Brain microvascular endothelial cell (primary cell): Measurements from ENCODE around the gene MANSC4.

Experiments used
- DNase-seq: peaks from one replicate; pipeline ENCODE4 v3.0.0-alpha.2; 2020
- H3K27ac ChIP-seq: fragments of 250-450 bp; sonication (Bioruptor Pico); 2 replicates; pipeline ENCODE4 v1.5.1; 2020; ENCODE audit warnings: mild to moderate bottlenecking, moderate library complexity
- H3K27me3 ChIP-seq: fragments of 250-450 bp; sonication (Bioruptor Pico); replicated peaks from 2 replicates; pipeline ENCODE4 v1.5.1; 2020; ENCODE audit warnings: mild to moderate bottlenecking
- H3K36me3 ChIP-seq: fragments of 250-450 bp; sonication (Bioruptor Pico); replicated peaks from 2 replicates; pipeline ENCODE4 v1.5.1; 2020; ENCODE audit warnings: mild to moderate bottlenecking
- H3K4me3 ChIP-seq: 2 replicates; pipeline ENCODE4 v1.5.1; 2011; ENCODE audit warnings: low read depth, mild to moderate bottlenecking, control low read depth, low read length, moderate library complexity
- CTCF ChIP-seq: IDR thresholded peaks from 2 replicates; pipeline ENCODE4 v1.5.1; 2011; ENCODE audit warnings: low read depth, mild to moderate bottlenecking, moderate library complexity, low read length, control low read depth, inconsistent platforms; ENCODE audit errors: missing control alignments
- in situ Hi-C: cut with HindIII; loops from 2 replicates; pipeline ENCODE4 v1.10.0; 2017; ENCODE audit warnings: low sequenced_read_pairs, low pct_ligation_motif_present

Gene MANSC4

GRCh38 chr12:27806259-27806658 is 26.2 kb upstream of the MANSC4 start:
- TF ChIP-seq CTCF, result no peak
- Histone ChIP-seq H3K36me3 (no peaks in the 10 kb centered on the region), H3K27me3 (no peaks in the 10 kb centered on the region), H3K4me3 (no peak overlapping the region), H3K27ac (no peak overlapping the region)
- in situ Hi-C loops, result no loop called here
- no peak for DNase-seq

GRCh38 chr12:27805238-27805637 is 25.2 kb upstream of the MANSC4 start:
- Histone ChIP-seq H3K27ac (no peak overlapping the region), H3K27me3 (no peaks in the 10 kb centered on the region), H3K4me3 (no peak overlapping the region), H3K36me3 (no peaks in the 10 kb centered on the region)
- in situ Hi-C loops, result no loop called here
- DNase-seq, result no peak
- TF ChIP-seq CTCF, result no peak

GRCh38 chr12:27802936-27803335 is 22.9 kb upstream of the MANSC4 start:
- no peak overlapping the region for H3K27ac ChIP-seq
- no peak overlapping the region for H3K4me3 ChIP-seq
- in situ Hi-C loops, result no loop called here
- no peaks in the 10 kb centered on the region for H3K27me3 ChIP-seq
- peaks cover 11% of the 10 kb centered on the region for H3K36me3 ChIP-seq
- no peak for TF ChIP-seq CTCF
- DNase-seq, result no peak

GRCh38 chr12:27802511-27802910 is 22.5 kb upstream of the MANSC4 start:
- H3K4me3 ChIP-seq, result no peak overlapping the region
- in situ Hi-C loops, result no loop called here
- no peaks in the 10 kb centered on the region for H3K27me3 ChIP-seq
- H3K27ac ChIP-seq, result no peak overlapping the region
- no peak for DNase-seq
- peaks cover 15% of the 10 kb centered on the region for H3K36me3 ChIP-seq
- TF ChIP-seq CTCF, result no peak

- Histone ChIP-seq H3K27me3 (no peaks in the 10 kb centered on the region), H3K27ac (no peak overlapping the region), H3K4me3 (no peak overlapping the region), H3K36me3 (peaks cover 20% of the 10 kb centered on the region)
- in situ Hi-C loops, result no loop called here
- TF ChIP-seq CTCF, result no peak
- no peak for DNase-seq
Observed at GRCh38 chr12:27801630-27802029, 21.6 kb upstream of the MANSC4 start.

- H3K4me3 ChIP-seq, result no peak overlapping the region
- no peak for TF ChIP-seq CTCF
- DNase-seq, result no peak
- H3K27ac ChIP-seq, result no peak overlapping the region
- peaks cover 22% of the 10 kb centered on the region for H3K36me3 ChIP-seq
- H3K27me3 ChIP-seq, result no peaks in the 10 kb centered on the region
- in situ Hi-C loops, result no loop called here
Observed at GRCh38 chr12:27800819-27801218, 20.8 kb upstream of the MANSC4 start.
